HG03045 (cell line): Measurements from ENCODE around the gene ACSF3.
"Not testable (repeated sequence)": the region's sequence is repeated elsewhere in the genome, so short reads cannot be mapped to it uniquely, and the experiment has no call there.

Experiments
- ATAC-seq: cut with Tn5 transposase; IDR thresholded peaks from one replicate; pipeline ENCODE4 v1.9.1; 2021; ENCODE audit warnings: mild to moderate bottlenecking, moderate library complexity; ENCODE audit not compliant: unreplicated experiment

ACSF3 gene

GRCh38 chr16:89072548-89073130 lies 21.0 kb upstream of the ACSF3 start:
- no peak for ATAC-seq

- no peak for ATAC-seq
Measured at GRCh38 chr16:89073346-89074071, 20.1 kb upstream of the ACSF3 start.

GRCh38 chr16:89074072-89074674 lies 19.5 kb upstream of the ACSF3 start:
- not testable (repeated sequence) for ATAC-seq

- ATAC-seq = no peak
Measured at GRCh38 chr16:89074803-89075688, 18.6 kb upstream of the ACSF3 start.

- ATAC-seq = no peak
Measured at GRCh38 chr16:89076159-89076558, 17.5 kb upstream of the ACSF3 start.

- ATAC-seq = no peak
Measured at GRCh38 chr16:89077076-89077475, 16.6 kb upstream of the ACSF3 start.

- no peak for ATAC-seq
Measured at GRCh38 chr16:89078172-89078571, 15.5 kb upstream of the ACSF3 start.

GRCh38 chr16:89079434-89079980 lies 14.1 kb upstream of the ACSF3 start:
- ATAC-seq = no peak

GRCh38 chr16:89080196-89080853 lies 13.3 kb upstream of the ACSF3 start:
- no peak for ATAC-seq

GRCh38 chr16:89081556-89081955 lies 12.1 kb upstream of the ACSF3 start:
- no peak for ATAC-seq

GRCh38 chr16:89084411-89084810 lies 9.2 kb upstream of the ACSF3 start:
- no peak for ATAC-seq

GRCh38 chr16:89084814-89085612 lies 8.6 kb upstream of the ACSF3 start:
- ATAC-seq = no peak

- no peak for ATAC-seq
Measured at GRCh38 chr16:89085755-89086154, 7.9 kb upstream of the ACSF3 start.

- no peak for ATAC-seq
Measured at GRCh38 chr16:89087922-89088497, 5.6 kb upstream of the ACSF3 start.

GRCh38 chr16:89089120-89089519 lies 4.5 kb upstream of the ACSF3 start:
- no peak for ATAC-seq

- ATAC-seq = no peak
Measured at GRCh38 chr16:89090182-89090630, 3.4 kb upstream of the ACSF3 start.

GRCh38 chr16:89090669-89091426 lies 2.8 kb upstream of the ACSF3 start:
- ATAC-seq = no peak

GRCh38 chr16:89092013-89092412 lies 1.6 kb upstream of the ACSF3 start:
- no peak for ATAC-seq

GRCh38 chr16:89093252-89093601 lies 425 bp upstream of the ACSF3 start:
- ATAC-seq = not testable (repeated sequence)
